ENCODE data around the gene RBM15. TPM values are rescaled to one million over a fixed set of nuclear protein-coding genes. Genes with fewer than 3 reads are reported as not detected.

RBM15 gene
- total RNA-seq, 1 donor from 2014 or later, result 28.2 TPM

DNA sequence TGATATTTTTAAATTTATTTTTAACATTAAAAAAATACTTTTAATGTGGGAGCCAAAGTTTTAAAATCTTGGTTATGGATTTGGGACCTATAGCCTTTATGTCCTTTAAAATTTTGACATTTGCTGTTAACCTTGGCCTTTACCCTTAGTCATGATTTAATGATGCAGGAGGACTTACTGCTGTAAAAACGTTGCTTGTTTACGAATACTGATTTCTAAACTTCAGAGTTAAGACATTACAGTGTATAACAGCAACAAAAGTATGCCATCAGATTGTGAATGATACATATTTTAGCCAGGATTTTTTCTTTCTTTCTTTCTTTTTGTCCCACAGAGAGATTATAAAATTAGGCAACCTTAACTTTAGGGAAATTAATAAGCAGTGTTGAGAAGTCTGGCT, 8.9 kb downstream of the RBM15 start:
- DNase-seq (ENCODE audit: low read depth), result no peak
- no peaks in the 10 kb centered on the region for H3K36me3 ChIP-seq (ENCODE audit: control insufficient read depth, insufficient read depth, low read length)
- no peak overlapping the region for H3K4me3 ChIP-seq (ENCODE audit: low read depth, low read length)
- no peaks in the 10 kb centered on the region for H3K27me3 ChIP-seq (ENCODE audit: control insufficient read depth, insufficient read depth, low read length)
- no peak for TF ChIP-seq CTCF (IDR thresholded peaks at IDR 0.05; ENCODE audit: insufficient read depth, low read length, poor library complexity, severe bottlenecking)

DNA sequence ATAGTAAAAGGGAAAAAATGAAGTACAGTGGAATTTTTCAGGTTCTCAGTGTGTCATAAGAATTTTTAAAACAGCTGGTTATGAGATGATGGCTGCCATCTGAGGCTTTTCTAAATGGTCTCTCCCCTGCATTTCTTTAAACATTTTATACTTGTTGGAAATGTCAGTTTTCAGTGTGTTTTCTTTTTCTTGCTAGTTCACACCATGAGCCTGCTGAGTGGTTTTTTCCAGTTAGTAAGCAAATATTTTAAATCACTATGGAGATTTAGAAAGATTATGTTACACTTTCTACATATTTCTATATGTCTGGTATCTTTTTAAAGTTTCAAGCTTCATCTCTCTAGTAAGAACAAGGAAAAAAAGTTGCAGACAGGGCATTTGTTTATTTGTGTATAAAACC, 9.6 kb downstream of the RBM15 start:
- H3K4me3 ChIP-seq (ENCODE audit: low read depth, low read length), result no peak overlapping the region
- no peaks in the 10 kb centered on the region for H3K36me3 ChIP-seq (ENCODE audit: control insufficient read depth, insufficient read depth, low read length)
- no peak for DNase-seq (ENCODE audit: low read depth)
- TF ChIP-seq CTCF (IDR thresholded peaks at IDR 0.05; ENCODE audit: insufficient read depth, low read length, poor library complexity, severe bottlenecking), result no peak
- H3K27me3 ChIP-seq (ENCODE audit: control insufficient read depth, insufficient read depth, low read length), result no peaks in the 10 kb centered on the region

- no peak for TF ChIP-seq CTCF (IDR thresholded peaks at IDR 0.05; ENCODE audit: insufficient read depth, low read length, poor library complexity, severe bottlenecking)
- H3K4me3 ChIP-seq (ENCODE audit: low read depth, low read length), result no peak overlapping the region
- H3K27me3 ChIP-seq (ENCODE audit: control insufficient read depth, insufficient read depth, low read length), result no peaks in the 10 kb centered on the region
- H3K36me3 ChIP-seq (ENCODE audit: control insufficient read depth, insufficient read depth, low read length), result no peaks in the 10 kb centered on the region
- DNase-seq (ENCODE audit: low read depth), result no peak
Observed at GRCh38 chr1:110350360-110350759, 11.2 kb downstream of the RBM15 start.

GRCh38 chr1:110355321-110355720, 16.1 kb downstream of the RBM15 start:
- Histone ChIP-seq H3K36me3 (ENCODE audit: control insufficient read depth, insufficient read depth, low read length) (no peaks in the 10 kb centered on the region), H3K27me3 (ENCODE audit: control insufficient read depth, insufficient read depth, low read length) (no peaks in the 10 kb centered on the region), H3K4me3 (ENCODE audit: low read depth, low read length) (no peak overlapping the region)
- TF ChIP-seq CTCF (IDR thresholded peaks at IDR 0.05; ENCODE audit: insufficient read depth, low read length, poor library complexity, severe bottlenecking), result no peak
- no peak for DNase-seq (ENCODE audit: low read depth)

GRCh38 chr1:110356379-110356778, 17.2 kb downstream of the RBM15 start:
- Histone ChIP-seq H3K4me3 (ENCODE audit: low read depth, low read length) (no peak overlapping the region), H3K27me3 (ENCODE audit: control insufficient read depth, insufficient read depth, low read length) (no peaks in the 10 kb centered on the region), H3K36me3 (ENCODE audit: control insufficient read depth, insufficient read depth, low read length) (no peaks in the 10 kb centered on the region)
- no peak for TF ChIP-seq CTCF (IDR thresholded peaks at IDR 0.05; ENCODE audit: insufficient read depth, low read length, poor library complexity, severe bottlenecking)
- peak; percentile 35 for DNase-seq (ENCODE audit: low read depth)

GRCh38 chr1:110360431-110360830, 21.3 kb downstream of the RBM15 start:
- Histone ChIP-seq H3K27me3 (ENCODE audit: control insufficient read depth, insufficient read depth, low read length) (no peaks in the 10 kb centered on the region), H3K36me3 (ENCODE audit: control insufficient read depth, insufficient read depth, low read length) (no peaks in the 10 kb centered on the region), H3K4me3 (ENCODE audit: low read depth, low read length) (no peak overlapping the region)
- no peak for DNase-seq (ENCODE audit: low read depth)
- no peak for TF ChIP-seq CTCF (IDR thresholded peaks at IDR 0.05; ENCODE audit: insufficient read depth, low read length, poor library complexity, severe bottlenecking)
